ENCODE data around the gene COLEC12.

GRCh38 chr18:501406-501714, 859 bp upstream of the COLEC12 start:
- TF ChIP-seq CTCF (IDR thresholded peaks at IDR 0.05) (no peak), POLR2A (IDR thresholded peaks at IDR 0.05) (no peak)

Measured in testis (tissue), 2 donors.